AG04450 (cell line): ENCODE measurements around the gene CKM. TPM values are rescaled to one million over a fixed set of nuclear protein-coding genes. Genes with fewer than 3 reads are reported as not detected.

Experiments used
- CTCF ChIA-PET: fragments of 300-600, 350-600 bp; formaldehyde crosslinking; extraction: SDS; loops from one replicate; lab custom pipeline; 2022; ENCODE audit warnings: antibody characterized with exemption, inconsistent platforms; lab: Charles Lee
- POLR2A ChIA-PET: fragments of 350-600 bp; formaldehyde crosslinking; extraction: SDS; loops from one replicate; lab custom pipeline; 2021; ENCODE audit warnings: antibody characterized with exemption, inconsistent platforms; lab: Yijun Ruan, JAX
- DNase-seq: peaks from one replicate; pipeline ENCODE4 v3.0.0-alpha.2; 2011; ENCODE audit warnings: low read depth, low spot score
- H3K27ac ChIP-seq: one replicate; pipeline ENCODE4 v1.5.1; 2012; ENCODE audit warnings: low read depth, low read length, control low read depth
- H3K27me3 ChIP-seq: one replicate; pipeline ENCODE4 v1.6.0; 2012; ENCODE audit warnings: low read length; ENCODE audit not compliant: control insufficient read depth, insufficient read depth
- H3K4me3 ChIP-seq: 2 replicates; pipeline ENCODE4 v1.5.1; 2011; ENCODE audit warnings: mild to moderate bottlenecking, low read depth, low read length, control low read depth
- H3K9me3 ChIP-seq: 2 replicates; pipeline ENCODE4 v1.5.1; 2012; ENCODE audit warnings: low read length; ENCODE audit not compliant: control insufficient read depth, insufficient read depth
- CTCF ChIP-seq: IDR thresholded peaks from 2 replicates; pipeline ENCODE4 v1.5.1; 2011; ENCODE audit warnings: low read depth, low read length, control low read depth, inconsistent platforms
- polyA plus RNA-seq: library from polyadenylated mRNA; depleted of rRNA; stranded (reverse); fragments of >200 nt; gene quantifications from 2 replicates; pipeline ENCODE4 v1.2.3, GENCODE V29; 2011

CKM gene
- polyA plus RNA-seq, 1 experiment = not detected

GRCh38 chr19:45283443-45284033, 39.1 kb downstream of the CKM start:
- DNase-seq = no peak
- TF ChIP-seq CTCF = no peak
- Histone ChIP-seq H3K27me3 (no peaks in the 10 kb centered on the region), H3K27ac (no peak overlapping the region), H3K9me3 (peaks cover 3% of the 10 kb centered on the region; the same call in 1 of the 2 replicates), H3K4me3 (no peak overlapping the region)
- CTCF ChIA-PET = no interaction called here
- POLR2A ChIA-PET = no interaction called here

- ChIA-PET POLR2A (no interaction called here), CTCF (no interaction called here)
- no peak for DNase-seq
Measured at GRCh38 chr19:45280471-45280961, 42.2 kb downstream of the CKM start.

GRCh38 chr19:45279587-45280192, 43.0 kb downstream of the CKM start:
- Histone ChIP-seq H3K4me3 (no peak overlapping the region), H3K9me3 (peaks cover 3% of the 10 kb centered on the region; the same call in 1 of the 2 replicates), H3K27me3 (no peaks in the 10 kb centered on the region), H3K27ac (no peak overlapping the region)
- POLR2A ChIA-PET = no interaction called here
- no peak for DNase-seq
- no peak for TF ChIP-seq CTCF
- CTCF ChIA-PET = no interaction called here

More at GRCh38 chr19:45280471-45280961, 42.2 kb downstream of the CKM start:
- Histone ChIP-seq H3K27ac (peak overlapping the region; percentile 21), H3K4me3 (no peak overlapping the region), H3K9me3 (peaks cover 3% of the 10 kb centered on the region; the same call in 1 of the 2 replicates), H3K27me3 (no peaks in the 10 kb centered on the region)
- TF ChIP-seq CTCF = no peak

- no peak overlapping the region for H3K27ac ChIP-seq
- POLR2A ChIA-PET = interaction anchor here (0.6 kb wide), 1 partner anchor 111 kb away, joined by 10 read pairs; no protein-coding TSS in a partner anchor
- CTCF ChIA-PET = no interaction called here
- no peak for DNase-seq
- TF ChIP-seq CTCF = no peak
- H3K9me3 ChIP-seq = peaks cover 2% of the 10 kb centered on the region; the same call in 1 of the 2 replicates
- no peak overlapping the region for H3K4me3 ChIP-seq
- no peaks in the 10 kb centered on the region for H3K27me3 ChIP-seq
Measured at GRCh38 chr19:45278087-45278486, 44.6 kb downstream of the CKM start.

GRCh38 chr19:45276284-45276687, 46.4 kb downstream of the CKM start:
- no peak for DNase-seq
- H3K27ac ChIP-seq = no peak overlapping the region
- no peaks in the 10 kb centered on the region for H3K27me3 ChIP-seq
- ChIA-PET CTCF (interaction anchor here (0.7 kb wide), 1 partner anchor 1737 kb away, joined by 6 read pairs; no protein-coding TSS in a partner anchor), POLR2A (no interaction called here)
- H3K4me3 ChIP-seq = no peak overlapping the region
- TF ChIP-seq CTCF = no peak
- H3K9me3 ChIP-seq = no peaks in the 10 kb centered on the region
